ENCODE measurements around the gene C10orf53. TPM values are rescaled to one million over a fixed set of nuclear protein-coding genes. Genes with fewer than 3 reads are reported as not detected.

The C10orf53 gene
- total and polyA plus RNA-seq, 10 of the 15 experiments (the other 5 are each of a cell fraction or from before 2014, with no cell fraction given), result not detected

DNA sequence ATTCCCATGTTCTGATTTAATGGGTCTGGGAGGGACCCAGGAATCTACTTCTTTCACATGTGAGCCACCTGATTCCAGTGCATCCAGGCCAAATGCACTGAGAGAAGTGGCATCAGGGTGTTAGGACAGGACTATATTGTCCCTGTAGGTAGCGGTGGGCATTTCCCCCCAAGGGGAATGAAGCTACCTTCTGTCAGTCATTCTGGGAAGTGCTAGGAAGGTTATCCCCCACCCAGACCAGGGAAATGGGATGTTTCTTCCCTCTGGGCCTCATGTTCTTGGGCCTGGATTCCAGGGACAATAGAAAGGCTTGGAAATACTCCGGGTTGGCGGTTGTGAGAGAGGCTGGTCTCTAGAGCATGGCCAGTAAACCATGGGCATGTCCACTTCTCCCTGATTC, 20.8 kb downstream of the C10orf53 start (continued):
- TF ChIP-seq CHD4 (IDR thresholded peaks at IDR 0.05) (no peak), GATAD2B (conservative IDR thresholded peaks at IDR 0.05; ENCODE audit: low read depth) (no peak), IKZF2 (IDR thresholded peaks at IDR 0.05) (no peak), IRF4 (IDR thresholded peaks at IDR 0.05; ENCODE audit: low read depth, low read length) (no peak)
- TF ChIP-seq, protein P1, sequence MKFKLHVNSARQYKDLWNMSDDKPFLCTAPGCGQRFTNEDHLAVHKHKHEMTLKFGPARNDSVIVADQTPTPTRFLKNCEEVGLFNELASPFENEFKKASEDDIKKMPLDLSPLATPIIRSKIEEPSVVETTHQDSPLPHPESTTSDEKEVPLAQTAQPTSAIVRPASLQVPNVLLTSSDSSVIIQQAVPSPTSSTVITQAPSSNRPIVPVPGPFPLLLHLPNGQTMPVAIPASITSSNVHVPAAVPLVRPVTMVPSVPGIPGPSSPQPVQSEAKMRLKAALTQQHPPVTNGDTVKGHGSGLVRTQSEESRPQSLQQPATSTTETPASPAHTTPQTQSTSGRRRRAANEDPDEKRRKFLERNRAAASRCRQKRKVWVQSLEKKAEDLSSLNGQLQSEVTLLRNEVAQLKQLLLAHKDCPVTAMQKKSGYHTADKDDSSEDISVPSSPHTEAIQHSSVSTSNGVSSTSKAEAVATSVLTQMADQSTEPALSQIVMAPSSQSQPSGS (IDR thresholded peaks at IDR 0.05; ENCODE audit: low read length), result no peak
- TF ChIP-seq, protein P2, sequence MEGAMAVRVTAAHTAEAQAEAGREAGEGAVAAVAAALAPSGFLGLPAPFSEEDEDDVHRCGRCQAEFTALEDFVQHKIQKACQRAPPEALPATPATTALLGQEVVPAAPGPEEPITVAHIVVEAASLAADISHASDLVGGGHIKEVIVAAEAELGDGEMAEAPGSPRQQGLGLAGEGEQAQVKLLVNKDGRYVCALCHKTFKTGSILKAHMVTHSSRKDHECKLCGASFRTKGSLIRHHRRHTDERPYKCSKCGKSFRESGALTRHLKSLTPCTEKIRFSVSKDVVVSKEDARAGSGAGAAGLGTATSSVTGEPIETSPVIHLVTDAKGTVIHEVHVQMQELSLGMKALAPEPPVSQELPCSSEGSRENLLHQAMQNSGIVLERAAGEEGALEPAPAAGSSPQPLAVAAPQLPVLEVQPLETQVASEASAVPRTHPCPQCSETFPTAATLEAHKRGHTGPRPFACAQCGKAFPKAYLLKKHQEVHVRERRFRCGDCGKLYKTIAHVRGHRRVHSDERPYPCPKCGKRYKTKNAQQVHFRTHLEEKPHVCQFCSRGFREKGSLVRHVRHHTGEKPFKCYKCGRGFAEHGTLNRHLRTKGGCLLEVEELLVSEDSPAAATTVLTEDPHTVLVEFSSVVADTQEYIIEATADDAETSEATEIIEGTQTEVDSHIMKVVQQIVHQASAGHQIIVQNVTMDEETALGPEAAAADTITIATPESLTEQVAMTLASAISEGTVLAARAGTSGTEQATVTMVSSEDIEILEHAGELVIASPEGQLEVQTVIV (IDR thresholded peaks at IDR 0.05; ENCODE audit: borderline replicate concordance, partially characterized antibody), result no peak

DNA sequence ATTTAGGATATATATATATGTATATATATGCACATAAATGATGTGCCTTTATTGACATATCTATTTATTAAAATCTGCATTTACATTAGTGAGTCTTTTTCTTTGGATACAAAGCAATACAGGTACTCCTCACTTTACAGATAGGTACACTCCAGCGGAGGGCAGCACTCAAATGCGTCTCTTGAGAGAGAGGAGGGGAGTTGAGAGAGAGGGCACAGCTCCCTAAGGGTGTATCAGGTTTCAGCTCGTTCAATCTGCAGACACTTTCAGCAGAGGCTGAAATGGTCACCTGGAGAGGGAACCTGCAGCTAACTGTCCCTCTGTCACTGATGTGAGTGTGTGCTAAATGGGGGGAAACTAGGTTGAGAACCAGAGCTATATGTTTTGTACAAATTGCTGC, 21.5 kb downstream of the C10orf53 start:
- no TSS peak for BruUV-seq (replicated peaks)
- in situ Hi-C loops (cut with MboI), result no loop called here
- FAIRE-seq, result no peak
- Histone ChIP-seq H3K27ac (ENCODE audit: control insufficient read depth, insufficient read depth) (no peak overlapping the region), H3K4me3 (no peak overlapping the region), H3K79me2 (ENCODE audit: control insufficient read depth, insufficient read depth, low read length) (no peaks in the 10 kb centered on the region), H3K4me2 (ENCODE audit: control insufficient read depth, insufficient read depth) (no peak overlapping the region), H3K9me3 (replicated peaks; ENCODE audit: control insufficient read depth, insufficient read depth, low read length) (no peaks in the 10 kb centered on the region), H3K4me1 (ENCODE audit: control insufficient read depth, insufficient read depth, low read length) (no peaks in the 10 kb centered on the region), H4K20me1 (ENCODE audit: control insufficient read depth, insufficient read depth) (no peaks in the 10 kb centered on the region), H3K27me3 (replicated peaks in 1 of 2; ENCODE audit: control insufficient read depth in 2 of 2, insufficient read depth in 2 of 2, low read length in 1 of 2) (peaks cover 0 to 2% of the 10 kb centered on the region in 2 experiments; a peak in 3 of 4 replicates), H3K36me3 (ENCODE audit: control insufficient read depth in 2 of 2, insufficient read depth in 2 of 2, low read length in 1 of 2) (no peaks in the 10 kb centered on the region), H2AFZ (ENCODE audit: control insufficient read depth, low read depth, low read length) (no peak overlapping the region), H3K9ac (ENCODE audit: control insufficient read depth, insufficient read depth, low read length) (no peak overlapping the region)
- CTCF ChIA-PET, result no interaction called here
- RAD21 ChIA-PET (ENCODE audit: unreplicated experiment), result no interaction called here
- intact Hi-C loops (cut with micrococcal nuclease; ENCODE audit: unreplicated experiment), result no loop called here
- DNase-seq (ENCODE audit: low read depth, low spot score), result no peak
- ATAC-seq, result no peak
- SMC1A ChIA-PET (ENCODE audit: uncharacterized antibody, unreplicated experiment), result no interaction called here
- POLR2A ChIA-PET, result no interaction called here
- 24% methylated on average over 3 of the region's 3 CpGs for WGBS (ENCODE audit: insufficient coverage, insufficient replicate concordance, low lambda C conversion rate, missing lambda C conversion rate)
- TF ChIP-seq, protein P3, sequence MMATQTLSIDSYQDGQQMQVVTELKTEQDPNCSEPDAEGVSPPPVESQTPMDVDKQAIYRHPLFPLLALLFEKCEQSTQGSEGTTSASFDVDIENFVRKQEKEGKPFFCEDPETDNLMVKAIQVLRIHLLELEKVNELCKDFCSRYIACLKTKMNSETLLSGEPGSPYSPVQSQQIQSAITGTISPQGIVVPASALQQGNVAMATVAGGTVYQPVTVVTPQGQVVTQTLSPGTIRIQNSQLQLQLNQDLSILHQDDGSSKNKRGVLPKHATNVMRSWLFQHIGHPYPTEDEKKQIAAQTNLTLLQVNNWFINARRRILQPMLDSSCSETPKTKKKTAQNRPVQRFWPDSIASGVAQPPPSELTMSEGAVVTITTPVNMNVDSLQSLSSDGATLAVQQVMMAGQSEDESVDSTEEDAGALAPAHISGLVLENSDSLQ (IDR thresholded peaks at IDR 0.05), result no peak
- no peak for TF ChIP-seq BRCA1 (IDR thresholded peaks at IDR 0.05; ENCODE audit: low read depth, low read length)
- TF ChIP-seq ZNF217 (IDR thresholded peaks at IDR 0.05), result no peak
- TF ChIP-seq, protein P4, sequence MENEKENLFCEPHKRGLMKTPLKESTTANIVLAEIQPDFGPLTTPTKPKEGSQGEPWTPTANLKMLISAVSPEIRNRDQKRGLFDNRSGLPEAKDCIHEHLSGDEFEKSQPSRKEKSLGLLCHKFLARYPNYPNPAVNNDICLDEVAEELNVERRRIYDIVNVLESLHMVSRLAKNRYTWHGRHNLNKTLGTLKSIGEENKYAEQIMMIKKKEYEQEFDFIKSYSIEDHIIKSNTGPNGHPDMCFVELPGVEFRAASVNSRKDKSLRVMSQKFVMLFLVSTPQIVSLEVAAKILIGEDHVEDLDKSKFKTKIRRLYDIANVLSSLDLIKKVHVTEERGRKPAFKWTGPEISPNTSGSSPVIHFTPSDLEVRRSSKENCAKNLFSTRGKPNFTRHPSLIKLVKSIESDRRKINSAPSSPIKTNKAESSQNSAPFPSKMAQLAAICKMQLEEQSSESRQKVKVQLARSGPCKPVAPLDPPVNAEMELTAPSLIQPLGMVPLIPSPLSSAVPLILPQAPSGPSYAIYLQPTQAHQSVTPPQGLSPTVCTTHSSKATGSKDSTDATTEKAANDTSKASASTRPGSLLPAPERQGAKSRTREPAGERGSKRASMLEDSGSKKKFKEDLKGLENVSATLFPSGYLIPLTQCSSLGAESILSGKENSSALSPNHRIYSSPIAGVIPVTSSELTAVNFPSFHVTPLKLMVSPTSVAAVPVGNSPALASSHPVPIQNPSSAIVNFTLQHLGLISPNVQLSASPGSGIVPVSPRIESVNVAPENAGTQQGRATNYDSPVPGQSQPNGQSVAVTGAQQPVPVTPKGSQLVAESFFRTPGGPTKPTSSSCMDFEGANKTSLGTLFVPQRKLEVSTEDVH (IDR thresholded peaks at IDR 0.05; ENCODE audit: low read depth, partially characterized antibody), result no peak
- TF ChIP-seq NFYB (IDR thresholded peaks at IDR 0.05; ENCODE audit: insufficient read depth, low read depth, low read length), result no peak
- no peak for TF ChIP-seq FOXK2 (IDR thresholded peaks at IDR 0.05)
- no peak for TF ChIP-seq YY1 (IDR thresholded peaks at IDR 0.05; ENCODE audit: low read depth, low read length)
- TF ChIP-seq CHD4 (IDR thresholded peaks at IDR 0.05), result no peak

Data from GM12878 (cell line).